Spleen (tissue), 11 donors: ENCODE data around the gene ZFP57. TPM values are rescaled to one million over a fixed set of nuclear protein-coding genes. Genes with fewer than 3 reads are reported as not detected.

Experiments
- DNase-seq: peaks from one replicate; pipeline ENCODE4 v3.0.0-alpha.2; 2020
- H3K27ac ChIP-seq, 8 donors: fragments of 200-600 bp; sonication (generic) in 7 of 8; 1 replicate in 4 of 8; 2 replicates in 4 of 8; pipeline versions ENCODE4 v1.5.0 to v1.8.0; 2016 to 2021; ENCODE audit warnings: inconsistent platforms in 4 of 8, mild to moderate bottlenecking in 4 of 8, moderate library complexity in 1 of 8
- H3K27me3 ChIP-seq, 7 donors: fragments of 200-600 bp; sonication (generic) in 6 of 7; replicated peaks in 1 of 7; 1 replicate in 4 of 7; 2 replicates in 3 of 7; pipeline versions ENCODE4 v1.5.0 to v1.8.0; 2016 to 2021; ENCODE audit warnings: inconsistent platforms in 3 of 7, mild to moderate bottlenecking in 1 of 7
- H3K36me3 ChIP-seq, 6 donors: fragments of 200-600 bp; sonication (generic) in 5 of 6; 1 replicate in 4 of 6; 2 replicates in 2 of 6; pipeline versions ENCODE4 v1.5.0 to v1.8.0; 2016 to 2021; ENCODE audit warnings: inconsistent platforms in 2 of 6
- H3K4me1 ChIP-seq, 6 donors: fragments of 200-600 bp; sonication (generic) in 5 of 6; 1 replicate in 3 of 6; 2 replicates in 3 of 6; pipeline versions ENCODE4 v1.5.0 to v1.8.0; 2016 to 2021; ENCODE audit warnings: inconsistent platforms in 3 of 6
- H3K4me3 ChIP-seq, 8 donors: fragments of 200-600 bp; sonication (generic) in 7 of 8; 1 replicate in 4 of 8; 2 replicates in 4 of 8; pipeline versions ENCODE4 v1.5.0 to v1.8.0; 2016 to 2021; ENCODE audit warnings: inconsistent platforms in 4 of 8, mild to moderate bottlenecking in 4 of 8, moderate library complexity in 2 of 8
- H3K9me3 ChIP-seq, 8 donors: fragments of 200-600 bp; sonication (generic) in 7 of 8; 1 replicate in 4 of 8; 2 replicates in 4 of 8; pipeline versions ENCODE4 v1.5.0 to v1.8.0; 2016 to 2021; ENCODE audit warnings: inconsistent platforms in 4 of 8
- CTCF ChIP-seq, 11 experiments: fragments of 200-600 bp in 7 of 11; fragments of 450-650 bp in 4 of 11; sonication (generic) in 4 of 11; IDR thresholded peaks in 8 of 11; conservative IDR thresholded peaks in 3 of 11; 1 replicate in 7 of 11; 2 replicates in 4 of 11; pipeline versions ENCODE4 v1.4.0 to v1.8.0; 2016 to 2021; ENCODE audit warnings: antibody characterized with exemption in 11 of 11, inconsistent platforms in 4 of 11, mild to moderate bottlenecking in 1 of 11
- POLR2A ChIP-seq, 3 donors: fragments of 450-650 bp; IDR thresholded peaks; one replicate each; pipeline ENCODE4 v1.5.1; 2017; ENCODE audit warnings: antibody characterized with exemption in 3 of 3, mild to moderate bottlenecking in 1 of 3
- POLR2AphosphoS5 ChIP-seq, 3 donors: sonication (generic); formaldehyde crosslinking; IDR thresholded peaks; one replicate each; pipeline ENCODE4 v1.5.1; 2017; ENCODE audit warnings: antibody characterized with exemption in 3 of 3
- WGBS, 5 donors: extraction: QIAGEN DNeasy Blood & Tissue Kit in 3 of 5; methylation state at CpG; one replicate each; pipeline versions ENCODE4 v1.1.5 to v1.1.7; 2013 to 2018; 5-methylcytosine and 5-hydroxymethylcytosine counted together
- intact Hi-C: fragments of 100-400 bp; cut with DNase I; formaldehyde crosslinking; loops from one replicate; pipeline ENCODE4 v1.15.0; 2023; ENCODE audit warnings: low total_unique reads
- polyA plus RNA-seq, 3 donors: library from polyadenylated mRNA; stranded (reverse); fragments of 200-250 nt; gene quantifications; one replicate each; pipeline ENCODE4 v1.2.1, GENCODE V29; 2013
- total RNA-seq, 7 donors: library from RNA; depleted of rRNA in 3 of 7; stranded (reverse); fragments of >200 nt in 3 of 7; fragmentation: NEBNext Ultra II Directional in 4 of 7; extraction: Animal tissue kit (Norgen Biotek cat#: 25700) in 4 of 7; gene quantifications; one replicate each; pipeline versions ENCODE4 v1.1.0 to v1.2.1, GENCODE V29; 2016 to 2021
- donor health status: healthy with polysubstance abuse.
- donor health status: DM: no; HTN: no; CAD: no; lungs with moderate emphysema.
- donor health status: DM: no; HTN: no; CAD: no.
- donor health status: Bipolar disorder and iron deficiency.
- donor health status: healthy.
- donor health status: DM: no; HTN: no; CAD: no.
- donor health status: DM: yes; HTN: yes; CAD: no.

ZFP57 gene
- total and polyA plus RNA-seq, 10 donors: 0.37 to 6.8 (median 1.7) TPM; not detected in 6

DNA sequence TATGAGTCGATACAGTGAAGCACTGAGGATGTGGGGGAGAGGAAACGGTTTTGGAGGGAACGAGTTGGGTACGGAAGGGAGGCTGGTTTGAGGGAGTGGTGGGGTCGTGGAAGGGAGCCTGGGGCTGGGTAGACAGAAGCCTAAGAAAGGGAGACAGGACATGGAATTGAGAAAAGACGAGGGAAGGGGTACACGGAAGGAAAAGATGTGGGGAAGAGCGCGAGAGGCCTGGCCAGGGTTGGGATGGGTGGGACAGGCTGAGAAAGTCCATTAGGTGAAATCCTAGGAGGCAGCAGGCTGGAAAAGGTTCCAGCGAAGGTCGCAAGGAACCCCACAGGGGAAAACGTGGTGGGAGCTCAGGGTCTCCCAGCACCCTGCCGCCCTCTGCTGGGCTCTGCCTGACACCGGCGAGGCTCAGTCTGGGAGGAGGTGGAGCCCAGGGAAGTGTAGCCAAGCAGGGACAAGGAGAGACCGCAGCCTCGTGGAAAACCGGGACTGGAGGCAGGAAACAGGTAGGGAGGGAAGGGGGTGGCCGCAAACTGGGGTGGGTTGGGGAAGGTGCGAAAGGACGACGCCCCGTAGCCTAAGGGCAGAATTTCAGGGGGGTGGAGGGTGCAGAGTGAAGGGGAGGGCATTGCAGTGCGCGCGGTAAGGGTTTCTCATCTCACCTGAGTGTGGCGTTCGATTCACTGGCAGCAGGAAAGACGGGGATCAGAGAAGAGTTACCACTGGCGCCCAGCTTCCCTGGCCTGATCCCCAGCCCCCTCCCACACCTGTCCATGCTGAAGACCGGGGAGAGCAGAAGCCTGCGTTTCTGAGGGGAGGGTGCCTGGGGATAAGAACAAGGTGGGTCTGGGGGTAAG lies 52.3 kb downstream of the ZFP57 start:
- Histone ChIP-seq H3K36me3 (peaks cover 0 to 4% (median 0%) of the 10 kb centered on the region in 6 donors), H3K27me3 (peaks cover 0 to 49% (median 0%) of the 10 kb centered on the region in 7 donors), H3K9me3 (no peaks in the 10 kb centered on the region), H3K27ac (peak overlapping the region; percentile 27 to 84 (median 80)), H3K4me1 (peaks cover 15 to 87% (median 67%) of the 10 kb centered on the region in 6 donors), H3K4me3 (peak overlapping the region; percentile 44 to 84 (median 60))
- DNase-seq: peak; percentile 90
- WGBS, 5 donors: 3 to 4% (median 3%) methylated on average over 32 of the region's 32 CpGs
- intact Hi-C loops: no loop called here
- TF ChIP-seq CTCF (IDR thresholded peaks at IDR 0.05 in 8 of 11, conservative IDR thresholded peaks at IDR 0.05 in 3 of 11) (peak in 10 of 11 experiments; percentile 39 to 78 (median 60)), POLR2A (IDR thresholded peaks at IDR 0.05) (no peak), POLR2AphosphoS5 (IDR thresholded peaks at IDR 0.05) (peak; percentile 65 to 81 (median 75))

DNA sequence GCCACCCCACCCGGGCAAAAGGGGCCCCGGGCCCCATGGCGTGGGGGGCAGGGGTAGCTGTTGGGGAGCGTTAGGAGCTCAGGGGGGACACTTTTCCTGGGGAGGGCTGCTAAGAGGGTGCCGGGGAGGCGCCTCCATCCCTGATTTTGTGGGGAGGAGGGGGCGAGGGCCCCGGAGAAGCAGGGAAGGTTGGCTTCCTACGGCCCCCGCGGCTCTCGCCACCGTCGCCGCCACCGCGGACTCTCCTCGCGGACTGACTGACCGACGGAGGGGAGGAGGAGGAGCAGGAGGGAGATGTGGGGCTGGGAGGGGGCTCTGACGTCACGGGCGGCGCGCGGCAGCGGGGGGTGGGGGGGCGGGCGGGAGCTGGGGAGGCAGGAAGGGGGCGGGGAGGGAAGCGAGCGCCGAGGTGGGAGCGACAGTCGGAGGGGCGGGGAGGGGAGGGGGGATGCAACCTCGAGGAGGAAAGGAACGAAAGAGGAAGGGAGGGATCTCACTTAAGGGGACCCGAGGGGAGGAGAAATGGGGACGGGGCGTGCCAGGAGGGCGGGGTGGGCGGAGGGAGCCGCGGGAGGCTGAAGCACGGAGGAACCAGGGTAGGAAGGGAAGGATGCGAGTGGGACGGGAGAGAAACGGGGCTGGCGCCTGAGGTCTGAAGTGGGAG lies 53.1 kb downstream of the ZFP57 start:
- Histone ChIP-seq H3K4me3 (peak overlapping the region; percentile 44 to 84 (median 60)), H3K9me3 (no peaks in the 10 kb centered on the region), H3K4me1 (peaks cover 15 to 80% (median 60%) of the 10 kb centered on the region in 6 donors), H3K27ac (peak overlapping the region; percentile 57 to 84 (median 80)), H3K27me3 (peaks cover 0 to 43% (median 0%) of the 10 kb centered on the region in 7 donors), H3K36me3 (peaks cover 0 to 12% (median 0%) of the 10 kb centered on the region in 6 donors)
- intact Hi-C loops: no loop called here
- peak; percentile 90 for DNase-seq
- TF ChIP-seq POLR2AphosphoS5 (IDR thresholded peaks at IDR 0.05): peak; percentile 89 to 96 (median 93)
- TF ChIP-seq CTCF (IDR thresholded peaks at IDR 0.05 in 8 of 11, conservative IDR thresholded peaks at IDR 0.05 in 3 of 11): no peak
- peak in 1 of 3 donors; percentile 57 for TF ChIP-seq POLR2A (IDR thresholded peaks at IDR 0.05)
- WGBS, 5 donors: 1 to 4% (median 1%) methylated on average over 39 to 50 of the region's 51 CpGs

DNA sequence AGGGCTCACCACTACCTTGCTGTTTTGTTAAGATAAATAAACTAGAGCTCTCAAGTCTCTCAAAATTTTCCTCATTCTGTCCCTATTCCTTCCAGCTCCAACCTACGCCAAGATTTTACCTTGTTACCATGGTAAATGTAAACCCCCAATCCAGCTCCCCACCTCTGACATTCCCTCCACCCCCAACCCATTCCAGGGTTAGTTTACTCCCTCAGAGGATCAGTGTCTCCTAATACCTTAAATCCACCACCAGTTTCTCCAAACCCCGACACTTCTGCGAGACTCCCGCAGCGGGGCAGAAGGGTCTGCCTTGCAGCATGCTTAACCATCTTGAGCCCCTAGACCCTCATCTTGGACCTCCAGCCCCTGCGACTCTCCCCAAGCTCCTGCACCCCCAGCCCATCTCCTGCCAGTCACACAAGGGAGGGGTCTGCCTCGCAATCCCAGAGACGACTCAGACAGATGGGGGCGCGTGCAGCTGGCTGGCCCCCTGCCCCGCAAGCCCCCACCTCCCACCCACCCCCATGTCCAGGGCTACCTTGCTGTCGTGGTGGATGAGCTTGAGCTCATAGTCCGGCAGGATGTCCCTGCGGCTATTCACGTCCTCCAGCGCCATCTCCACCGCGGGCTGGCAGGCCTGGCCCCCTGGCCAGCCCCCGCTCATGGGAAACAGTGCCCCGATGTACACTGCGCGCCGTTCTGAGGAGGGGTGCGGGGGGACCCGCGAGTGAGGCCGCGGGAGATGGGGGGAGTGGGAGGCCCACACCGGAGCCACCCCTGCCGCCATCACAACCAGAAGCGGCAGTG lies 53.8 kb downstream of the ZFP57 start:
- WGBS, 5 donors: 27 to 66% (median 30%) methylated on average over 15 to 31 of the region's 31 CpGs
- TF ChIP-seq CTCF (IDR thresholded peaks at IDR 0.05 in 8 of 11, conservative IDR thresholded peaks at IDR 0.05 in 3 of 11) (no peak), POLR2A (IDR thresholded peaks at IDR 0.05) (no peak), POLR2AphosphoS5 (IDR thresholded peaks at IDR 0.05) (no peak)
- intact Hi-C loops: no loop called here
- peak overlapping the region; percentile 57 to 84 (median 80) for H3K27ac ChIP-seq
- H3K4me3 ChIP-seq: peak overlapping the region; percentile 43 to 84 (median 60)
- H3K36me3 ChIP-seq: peaks cover 0 to 19% (median 2%) of the 10 kb centered on the region in 6 donors
- no peaks in the 10 kb centered on the region for H3K9me3 ChIP-seq
- peak; percentile 79 for DNase-seq
- peaks cover 15 to 75% (median 58%) of the 10 kb centered on the region in 6 donors for H3K4me1 ChIP-seq
- H3K27me3 ChIP-seq: peaks cover 0 to 35% (median 0%) of the 10 kb centered on the region in 7 donors
